NCI-H2196 treated with DMSO at 0.1 percent for 48 hours (cell line): ENCODE results near the gene SPTBN2.
A peak's percentile ranks its signal among the peaks of the same experiment; 100 is the strongest.

Experiments
- DNase-seq: peaks from one replicate; lab custom pipeline; 2025; ENCODE audit not compliant: unreplicated experiment; lab: John Stamatoyannopoulos, UW

Gene SPTBN2

GRCh38 chr11:66728693-66729385, at the start of gene SPTBN2:
TSS of gene SPTBN2 (minus strand) at chr11:66729216. CDS start at chr11:66721240, 7,976 bp downstream.
- no peak for DNase-seq

GRCh38 chr11:66768818-66769217, 39.8 kb upstream of the SPTBN2 start:
- no peak for DNase-seq

- DNase-seq: no peak
These were observed 39.1 kb upstream of the SPTBN2 start for GRCh38 chr11:66768088-66768521.

- DNase-seq: no peak
These were observed 38.6 kb upstream of the SPTBN2 start for GRCh38 chr11:66767666-66768065.

GRCh38 chr11:66766681-66767080, 37.7 kb upstream of the SPTBN2 start:
- DNase-seq: no peak

GRCh38 chr11:66762088-66762487, 33.1 kb upstream of the SPTBN2 start:
- DNase-seq: no peak

- no peak for DNase-seq
These were observed 23.1 kb upstream of the SPTBN2 start for GRCh38 chr11:66752148-66752547.

- DNase-seq: peak; percentile 22
These were observed 20.1 kb upstream of the SPTBN2 start for GRCh38 chr11:66749091-66749490.

GRCh38 chr11:66747480-66747879, 18.5 kb upstream of the SPTBN2 start:
- no peak for DNase-seq

GRCh38 chr11:66745356-66746235, 16.6 kb upstream of the SPTBN2 start:
- no peak for DNase-seq

GRCh38 chr11:66744485-66745355, 15.7 kb upstream of the SPTBN2 start:
- DNase-seq: peak; percentile 82

- no peak for DNase-seq
These were observed 14.4 kb upstream of the SPTBN2 start for GRCh38 chr11:66743271-66743968.

- no peak for DNase-seq
These were observed 12.1 kb upstream of the SPTBN2 start for GRCh38 chr11:66741153-66741552.

GRCh38 chr11:66739983-66740382, 11.0 kb upstream of the SPTBN2 start:
- no peak for DNase-seq

- no peak for DNase-seq
These were observed 5.2 kb upstream of the SPTBN2 start for GRCh38 chr11:66734215-66734614.

- no peak for DNase-seq
These were observed 431 bp upstream of the SPTBN2 start for GRCh38 chr11:66729447-66729846.

GRCh38 chr11:66728038-66728692, 851 bp downstream of the SPTBN2 start:
- DNase-seq: no peak

- DNase-seq: no peak
These were observed 1.6 kb downstream of the SPTBN2 start for GRCh38 chr11:66727282-66728037.

GRCh38 chr11:66725647-66726046, 3.4 kb downstream of the SPTBN2 start:
- DNase-seq: no peak
